ENCODE results near the gene TESK2. TPM values are rescaled to one million over a fixed set of nuclear protein-coding genes. Genes with fewer than 3 reads are reported as not detected.
A peak's percentile ranks its signal among the peaks of the same experiment; 100 is the strongest.
"Not testable (repeated sequence)": the region's sequence is repeated elsewhere in the genome, so short reads cannot be mapped to it uniquely, and the experiment has no call there.

The TESK2 gene
- total and polyA plus RNA-seq, 7 donors, result 4.3 to 9.2 (median 7.1) TPM

GRCh38 chr1:45490121-45490625 is 790 bp downstream of the TESK2 start:
- no peaks in the 10 kb centered on the region for H3K36me3 ChIP-seq
- no peak for TF ChIP-seq POLR2A (IDR thresholded peaks at IDR 0.05)
- no peak for TF ChIP-seq POLR2AphosphoS5 (IDR thresholded peaks at IDR 0.05)
- TF ChIP-seq CTCF (IDR thresholded peaks at IDR 0.05), result no peak
- peaks cover 0 to 13% (median 10%) of the 10 kb centered on the region in 4 donors for H3K4me1 ChIP-seq
- no peak for DNase-seq
- WGBS, 2 donors, result 0 to 2% methylated on average over 17 of the region's 17 CpGs
- H3K9me3 ChIP-seq, result no peaks in the 10 kb centered on the region
- H3K27me3 ChIP-seq, result no peaks in the 10 kb centered on the region
- H3K27ac ChIP-seq, result peak overlapping the region; percentile 85 to 89 (median 87)
- H3K4me3 ChIP-seq, result peak overlapping the region; percentile 84 to 95 (median 90)
- intact Hi-C loops (cut with DNase I), result loop anchor here (2.0 to 10.0 kb wide), 4 partner anchors 148 to 685 kb away; partner anchors contain the start of genes BTBD19, DYNLT4, MUTYH and PLK3

DNA sequence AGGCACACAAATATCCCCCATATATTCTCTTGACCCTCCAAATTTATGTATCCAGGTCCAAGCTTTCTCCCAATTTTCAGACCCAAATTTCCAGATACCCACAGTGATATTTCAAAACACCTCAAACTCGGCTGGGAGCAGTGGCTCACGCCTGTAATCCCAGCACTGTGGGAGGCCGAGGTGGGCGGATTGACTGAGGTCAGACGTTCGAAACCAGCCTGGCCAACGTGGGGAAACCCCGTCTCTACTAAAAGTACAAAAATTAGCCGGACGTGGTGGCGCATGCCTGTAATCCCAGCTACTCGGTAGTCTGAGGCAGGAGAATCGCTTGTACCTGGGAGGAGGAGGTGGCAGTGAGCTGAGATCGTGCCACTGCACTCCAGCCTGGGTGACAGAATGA is 1.6 kb downstream of the TESK2 start:
- DNase-seq; H3K9me3 ChIP-seq; intact Hi-C loops (cut with DNase I); H3K27ac ChIP-seq; H3K36me3 ChIP-seq; H3K27me3 ChIP-seq: not testable (repeated sequence)
- Histone ChIP-seq H3K4me1 (peaks cover 0 to 13% (median 10%) of the 10 kb centered on the region in 4 donors), H3K4me3 (peak overlapping the region in 2 of 4 donors; percentile 87 to 94)
- 15 to 62% methylated on average over 14 of the region's 14 CpGs for WGBS, 2 donors

GRCh38 chr1:45488666-45489377 is 2.1 kb downstream of the TESK2 start:
- H3K4me3 ChIP-seq, result no peak overlapping the region
- intact Hi-C loops (cut with DNase I), result no loop called here
- peaks cover 0 to 13% (median 10%) of the 10 kb centered on the region in 4 donors for H3K4me1 ChIP-seq
- no peaks in the 10 kb centered on the region for H3K27me3 ChIP-seq
- no peaks in the 10 kb centered on the region for H3K36me3 ChIP-seq
- DNase-seq, result no peak
- H3K27ac ChIP-seq, result no peak overlapping the region
- 74 to 81% methylated on average over 10 of the region's 10 CpGs for WGBS, 2 donors
- no peak for TF ChIP-seq POLR2A (IDR thresholded peaks at IDR 0.05)
- no peak for TF ChIP-seq POLR2AphosphoS5 (IDR thresholded peaks at IDR 0.05)
- TF ChIP-seq CTCF (IDR thresholded peaks at IDR 0.05), result no peak
- TF ChIP-seq EP300 (IDR thresholded peaks at IDR 0.05), result no peak
- no peaks in the 10 kb centered on the region for H3K9me3 ChIP-seq

GRCh38 chr1:45485949-45486348 is 5.0 kb downstream of the TESK2 start:
- H3K27me3 ChIP-seq, result no peaks in the 10 kb centered on the region
- H3K4me1 ChIP-seq, result peaks cover 0 to 9% (median 7%) of the 10 kb centered on the region in 4 donors
- H3K9me3 ChIP-seq, result no peaks in the 10 kb centered on the region
- no peak overlapping the region for H3K27ac ChIP-seq
- DNase-seq, result no peak
- intact Hi-C loops (cut with DNase I), result no loop called here
- H3K36me3 ChIP-seq, result no peaks in the 10 kb centered on the region
- no peak for TF ChIP-seq POLR2AphosphoS5 (IDR thresholded peaks at IDR 0.05)
- no peak for TF ChIP-seq EP300 (IDR thresholded peaks at IDR 0.05)
- no peak for TF ChIP-seq POLR2A (IDR thresholded peaks at IDR 0.05)
- TF ChIP-seq CTCF (IDR thresholded peaks at IDR 0.05), result no peak
- no peak overlapping the region for H3K4me3 ChIP-seq

DNA sequence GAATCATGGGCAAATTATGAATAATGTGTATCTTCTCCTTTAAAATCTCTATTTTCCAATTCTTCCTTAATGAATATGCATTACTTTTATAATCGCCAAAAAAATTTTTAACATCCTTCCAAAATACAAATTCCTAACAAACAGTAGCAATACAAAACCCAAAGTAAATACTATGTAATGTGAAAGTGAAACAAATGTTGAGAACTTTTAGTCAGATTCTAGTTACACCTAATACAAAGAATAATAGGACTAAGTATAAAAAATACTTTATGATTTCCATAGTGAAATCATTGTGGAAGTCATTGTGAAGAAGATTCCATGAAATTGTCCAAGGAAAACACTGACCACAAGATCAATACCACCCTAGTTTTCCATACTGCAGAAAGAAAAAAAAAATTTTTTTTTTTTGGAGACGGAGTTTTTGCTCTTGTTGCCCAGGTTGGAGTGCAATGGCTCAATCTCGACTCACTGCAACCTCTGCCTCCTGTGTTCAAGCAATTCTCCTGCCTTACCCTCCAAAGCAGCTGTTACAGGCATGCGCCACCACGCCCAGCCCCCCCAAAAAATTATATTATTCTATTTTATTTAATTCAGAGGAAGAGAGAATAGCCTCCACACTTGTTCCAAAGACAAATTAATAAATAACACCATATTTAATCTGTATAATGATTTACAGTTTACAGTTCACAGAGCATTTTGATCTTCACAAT is 11.8 kb downstream of the TESK2 start:
- DNase-seq, result no peak
- H3K27ac ChIP-seq, result no peak overlapping the region
- WGBS, 2 donors, result 79 to 82% methylated on average over 5 of the region's 5 CpGs
- TF ChIP-seq POLR2AphosphoS5 (IDR thresholded peaks at IDR 0.05), result no peak
- TF ChIP-seq POLR2A (IDR thresholded peaks at IDR 0.05), result no peak
- no peak for TF ChIP-seq EP300 (IDR thresholded peaks at IDR 0.05)
- no peak for TF ChIP-seq CTCF (IDR thresholded peaks at IDR 0.05)
- no peak overlapping the region for H3K4me3 ChIP-seq
- intact Hi-C loops (cut with DNase I), result no loop called here
- H3K36me3 ChIP-seq, result no peaks in the 10 kb centered on the region
- no peaks in the 10 kb centered on the region for H3K27me3 ChIP-seq
- no peaks in the 10 kb centered on the region for H3K9me3 ChIP-seq
- no peaks in the 10 kb centered on the region for H3K4me1 ChIP-seq

Data from sigmoid colon (tissue), 7 donors.